ENCODE results near the gene RDH11. TPM values are rescaled to one million over a fixed set of nuclear protein-coding genes. Genes with fewer than 3 reads are reported as not detected.

The RDH11 gene, protein sequence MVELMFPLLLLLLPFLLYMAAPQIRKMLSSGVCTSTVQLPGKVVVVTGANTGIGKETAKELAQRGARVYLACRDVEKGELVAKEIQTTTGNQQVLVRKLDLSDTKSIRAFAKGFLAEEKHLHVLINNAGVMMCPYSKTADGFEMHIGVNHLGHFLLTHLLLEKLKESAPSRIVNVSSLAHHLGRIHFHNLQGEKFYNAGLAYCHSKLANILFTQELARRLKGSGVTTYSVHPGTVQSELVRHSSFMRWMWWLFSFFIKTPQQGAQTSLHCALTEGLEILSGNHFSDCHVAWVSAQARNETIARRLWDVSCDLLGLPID
- 45.1 TPM for total RNA-seq (2021; ENCODE audit: unreplicated experiment)
- 44.7 TPM for polyA plus RNA-seq (2012; ENCODE audit: insufficient read length)
- percentile 79 among the genes with signal in this experiment for Bru-seq, nascent RNA
- BruChase-seq, experiment 1, labeled RNA remaining after a 2-hour chase = percentile 90 among the genes with signal in this experiment
- percentile 95 among the genes with signal in this experiment for BruChase-seq, experiment 2, labeled RNA remaining after a 6-hour chase
- long read RNA-seq, transcript RDH11-201 (7 exons, 2,588 nt) = major isoform, 77 of 103 reads
- long read RNA-seq, partial matches to known transcripts = 11 of 103 reads
- long read RNA-seq, other reads (novel, unspliced or antisense) = 13 of 103 reads

DNA sequence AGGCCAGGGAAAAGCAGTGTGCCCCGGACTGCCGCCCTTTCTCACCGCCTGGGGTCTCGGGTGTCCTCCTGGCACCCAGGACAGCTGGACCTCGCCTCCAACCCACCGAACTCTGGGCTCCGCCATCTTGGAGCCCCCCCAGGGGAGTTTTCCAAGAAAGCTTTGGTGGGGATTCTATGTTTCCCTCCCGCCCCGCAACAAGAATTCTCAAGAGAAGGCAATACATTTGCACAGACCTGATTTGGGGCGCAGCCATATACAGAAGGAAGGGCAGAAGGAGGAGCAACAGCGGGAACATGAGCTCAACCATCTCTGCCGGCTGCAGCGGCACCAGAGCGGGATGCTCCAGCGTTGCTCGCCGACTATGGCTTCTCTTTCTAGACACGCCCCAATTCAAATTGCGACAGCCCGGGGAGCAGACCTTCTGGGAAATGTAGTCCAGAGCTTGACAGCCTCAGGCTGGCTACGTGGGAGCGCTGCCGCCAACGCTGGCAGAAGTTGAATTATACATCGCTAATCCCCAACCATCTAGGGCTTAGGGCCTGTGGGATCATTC is at the start of gene RDH11:
RDH11 (minus strand) TSS at position 371 of the 556 bp plus-strand sequence; CDS start at position 310, 61 bp downstream.
- CTCF ChIA-PET = interaction anchor here (0.6 to 0.7 kb wide), 3 partner anchors 8 to 376 kb away, joined by 3 to 6 read pairs (median 5); no protein-coding TSS in a partner anchor
- peak within 1 kb of the TSS; percentile 92 for H3K27ac ChIP-seq (ENCODE audit: low read length)
- H3K27me3 ChIP-seq (ENCODE audit: control insufficient read depth, insufficient read depth, low read length) = no peaks in the 10 kb centered on the region
- POLR2A ChIA-PET = no interaction called here
- H3K9me3 ChIP-seq (ENCODE audit: control insufficient read depth, insufficient read depth, low read depth, low read length) = no peaks in the 10 kb centered on the region
- H3K4me3 ChIP-seq (ENCODE audit: low read depth in 2 of 2, low read length in 2 of 2) = peak within 1 kb of the TSS; percentile 97
- TF ChIP-seq SIN3A (IDR thresholded peaks at IDR 0.05; ENCODE audit: borderline replicate concordance, insufficient read depth, low read depth, low read length) (no peak), POLR2AphosphoS5 (IDR thresholded peaks at IDR 0.05; ENCODE audit: low read depth, low read length) (peak; percentile 82)
- intact Hi-C loops (cut with micrococcal nuclease; ENCODE audit: unreplicated experiment) (no loop called here), in situ Hi-C loops (cut with HindIII; ENCODE audit: low pct_unique_long_range_greater_than_20kb, low sequenced_read_pairs) (no loop called here)
- H3K4me1 ChIP-seq (ENCODE audit: control insufficient read depth, insufficient read depth, low read length) = no peaks in the 10 kb centered on the region; the same call in 1 of the 2 replicates
- ATAC-seq (peak; percentile 99), DNase-seq (ENCODE audit: low read depth, low spot score) (no peak)
- peaks cover 6% of the 10 kb centered on the region; the same call in 1 of the 2 replicates for H3K36me3 ChIP-seq (ENCODE audit: control insufficient read depth, insufficient read depth, low read length)
- no TSS peak for BruUV-seq (replicated peaks)

DNA sequence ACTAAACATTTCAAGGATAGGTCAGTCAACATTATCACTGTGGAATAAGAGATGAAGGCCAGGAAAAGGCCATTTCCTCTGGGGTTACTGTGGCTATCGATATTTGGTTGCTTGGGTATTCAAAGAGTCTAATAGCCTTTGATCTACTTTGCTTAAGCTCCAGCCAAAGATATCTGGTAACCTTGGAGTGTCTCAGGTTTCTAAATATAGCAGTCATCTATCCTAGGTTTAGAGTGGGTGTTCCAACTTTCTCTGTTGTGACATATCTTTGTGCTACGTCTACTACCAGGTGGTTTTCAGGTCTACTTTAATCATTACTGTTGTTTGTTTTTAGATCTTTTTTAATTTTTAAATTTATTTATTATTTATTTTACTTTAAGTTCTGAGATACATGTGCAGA is 48.5 kb upstream of the RDH11 start:
- no peak for ATAC-seq
- no peaks in the 10 kb centered on the region for H3K4me1 ChIP-seq (ENCODE audit: control insufficient read depth, insufficient read depth, low read length)
- H3K27me3 ChIP-seq (ENCODE audit: control insufficient read depth, insufficient read depth, low read length) = no peaks in the 10 kb centered on the region
- no peaks in the 10 kb centered on the region for H3K9me3 ChIP-seq (ENCODE audit: control insufficient read depth, insufficient read depth, low read depth, low read length)
- in situ Hi-C loops (cut with HindIII; ENCODE audit: low pct_unique_long_range_greater_than_20kb, low sequenced_read_pairs) (no loop called here), intact Hi-C loops (cut with micrococcal nuclease; ENCODE audit: unreplicated experiment) (no loop called here)
- no peak for TF ChIP-seq SIN3A (IDR thresholded peaks at IDR 0.05; ENCODE audit: borderline replicate concordance, insufficient read depth, low read depth, low read length)
- TF ChIP-seq, protein P1, sequence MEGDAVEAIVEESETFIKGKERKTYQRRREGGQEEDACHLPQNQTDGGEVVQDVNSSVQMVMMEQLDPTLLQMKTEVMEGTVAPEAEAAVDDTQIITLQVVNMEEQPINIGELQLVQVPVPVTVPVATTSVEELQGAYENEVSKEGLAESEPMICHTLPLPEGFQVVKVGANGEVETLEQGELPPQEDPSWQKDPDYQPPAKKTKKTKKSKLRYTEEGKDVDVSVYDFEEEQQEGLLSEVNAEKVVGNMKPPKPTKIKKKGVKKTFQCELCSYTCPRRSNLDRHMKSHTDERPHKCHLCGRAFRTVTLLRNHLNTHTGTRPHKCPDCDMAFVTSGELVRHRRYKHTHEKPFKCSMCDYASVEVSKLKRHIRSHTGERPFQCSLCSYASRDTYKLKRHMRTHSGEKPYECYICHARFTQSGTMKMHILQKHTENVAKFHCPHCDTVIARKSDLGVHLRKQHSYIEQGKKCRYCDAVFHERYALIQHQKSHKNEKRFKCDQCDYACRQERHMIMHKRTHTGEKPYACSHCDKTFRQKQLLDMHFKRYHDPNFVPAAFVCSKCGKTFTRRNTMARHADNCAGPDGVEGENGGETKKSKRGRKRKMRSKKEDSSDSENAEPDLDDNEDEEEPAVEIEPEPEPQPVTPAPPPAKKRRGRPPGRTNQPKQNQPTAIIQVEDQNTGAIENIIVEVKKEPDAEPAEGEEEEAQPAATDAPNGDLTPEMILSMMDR (IDR thresholded peaks at IDR 0.05) = no peak
- TF ChIP-seq TCF7L2 (IDR thresholded peaks at IDR 0.05; ENCODE audit: low read depth, low read length) = no peak
- H3K27ac ChIP-seq (ENCODE audit: low read length) = no peak overlapping the region
- POLR2A ChIA-PET = interaction anchor here (0.6 kb wide), 2 partner anchors 139 to 1771 kb away, joined by 3 read pairs; no protein-coding TSS in a partner anchor
- H3K4me3 ChIP-seq (ENCODE audit: low read depth in 2 of 2, low read length in 2 of 2) = no peak overlapping the region
- no peaks in the 10 kb centered on the region for H3K36me3 ChIP-seq (ENCODE audit: control insufficient read depth, insufficient read depth, low read length)
- CTCF ChIA-PET = no interaction called here
- DNase-seq (ENCODE audit: low read depth, low spot score) = no peak
- no TSS peak for BruUV-seq (replicated peaks)

DNA sequence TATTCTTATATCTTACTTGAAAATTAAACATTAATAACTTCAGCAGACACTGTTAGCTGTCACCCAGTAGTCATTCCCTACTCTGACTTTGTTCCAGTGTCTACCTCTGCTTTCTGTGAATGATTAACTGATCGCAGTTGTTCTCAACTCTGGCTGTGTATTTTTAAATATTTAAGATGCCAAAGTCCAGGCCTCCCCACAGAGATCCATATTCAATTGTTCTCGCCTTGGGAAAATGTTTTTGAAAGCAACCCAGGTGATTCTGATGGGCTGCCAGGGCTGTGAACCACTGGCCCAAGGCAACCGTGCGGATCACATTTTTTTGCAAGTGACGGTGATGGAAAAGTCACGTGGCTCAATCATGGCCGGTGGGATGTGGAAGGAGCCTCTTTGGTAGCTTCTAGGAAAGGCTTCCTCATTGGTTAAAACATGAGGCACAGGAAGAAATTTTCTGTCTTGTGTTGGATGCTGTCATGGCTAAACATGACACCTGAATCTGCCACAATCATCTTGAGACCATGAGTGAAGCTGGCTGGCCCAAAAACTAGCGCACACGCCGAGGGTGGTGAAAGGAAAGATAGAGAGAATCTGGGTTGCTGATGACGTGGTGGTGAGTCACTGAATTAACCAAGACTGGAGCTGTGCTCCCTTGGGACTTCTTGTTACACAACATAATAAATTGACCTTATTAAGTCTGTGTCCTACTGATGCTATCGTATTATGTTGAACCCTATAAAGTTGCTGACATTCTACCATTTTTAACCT is 43.4 kb upstream of the RDH11 start:
- H3K4me1 ChIP-seq (ENCODE audit: control insufficient read depth, insufficient read depth, low read length) = no peaks in the 10 kb centered on the region
- ChIA-PET POLR2A (no interaction called here), CTCF (no interaction called here)
- DNase-seq (ENCODE audit: low read depth, low spot score) (no peak), ATAC-seq (no peak)
- intact Hi-C loops (cut with micrococcal nuclease; ENCODE audit: unreplicated experiment) = no loop called here
- no peaks in the 10 kb centered on the region for H3K27me3 ChIP-seq (ENCODE audit: control insufficient read depth, insufficient read depth, low read length)
- BruUV-seq (replicated peaks) = no TSS peak
- in situ Hi-C loops (cut with HindIII; ENCODE audit: low pct_unique_long_range_greater_than_20kb, low sequenced_read_pairs) = no loop called here
- H3K27ac ChIP-seq (ENCODE audit: low read length) = no peak overlapping the region
- H3K9me3 ChIP-seq (ENCODE audit: control insufficient read depth, insufficient read depth, low read depth, low read length) = no peaks in the 10 kb centered on the region
- H3K36me3 ChIP-seq (ENCODE audit: control insufficient read depth, insufficient read depth, low read length) = no peaks in the 10 kb centered on the region
- H3K4me3 ChIP-seq (ENCODE audit: low read depth in 2 of 2, low read length in 2 of 2) = no peak overlapping the region
- TF ChIP-seq, protein P1 (IDR thresholded peaks at IDR 0.05) = no peak
- TF ChIP-seq TCF7L2 (IDR thresholded peaks at IDR 0.05; ENCODE audit: low read depth, low read length) (no peak), POLR2AphosphoS5 (IDR thresholded peaks at IDR 0.05; ENCODE audit: low read depth, low read length) (no peak), SIN3A (IDR thresholded peaks at IDR 0.05; ENCODE audit: borderline replicate concordance, insufficient read depth, low read depth, low read length) (no peak)
- TF ChIP-seq, protein P2, sequence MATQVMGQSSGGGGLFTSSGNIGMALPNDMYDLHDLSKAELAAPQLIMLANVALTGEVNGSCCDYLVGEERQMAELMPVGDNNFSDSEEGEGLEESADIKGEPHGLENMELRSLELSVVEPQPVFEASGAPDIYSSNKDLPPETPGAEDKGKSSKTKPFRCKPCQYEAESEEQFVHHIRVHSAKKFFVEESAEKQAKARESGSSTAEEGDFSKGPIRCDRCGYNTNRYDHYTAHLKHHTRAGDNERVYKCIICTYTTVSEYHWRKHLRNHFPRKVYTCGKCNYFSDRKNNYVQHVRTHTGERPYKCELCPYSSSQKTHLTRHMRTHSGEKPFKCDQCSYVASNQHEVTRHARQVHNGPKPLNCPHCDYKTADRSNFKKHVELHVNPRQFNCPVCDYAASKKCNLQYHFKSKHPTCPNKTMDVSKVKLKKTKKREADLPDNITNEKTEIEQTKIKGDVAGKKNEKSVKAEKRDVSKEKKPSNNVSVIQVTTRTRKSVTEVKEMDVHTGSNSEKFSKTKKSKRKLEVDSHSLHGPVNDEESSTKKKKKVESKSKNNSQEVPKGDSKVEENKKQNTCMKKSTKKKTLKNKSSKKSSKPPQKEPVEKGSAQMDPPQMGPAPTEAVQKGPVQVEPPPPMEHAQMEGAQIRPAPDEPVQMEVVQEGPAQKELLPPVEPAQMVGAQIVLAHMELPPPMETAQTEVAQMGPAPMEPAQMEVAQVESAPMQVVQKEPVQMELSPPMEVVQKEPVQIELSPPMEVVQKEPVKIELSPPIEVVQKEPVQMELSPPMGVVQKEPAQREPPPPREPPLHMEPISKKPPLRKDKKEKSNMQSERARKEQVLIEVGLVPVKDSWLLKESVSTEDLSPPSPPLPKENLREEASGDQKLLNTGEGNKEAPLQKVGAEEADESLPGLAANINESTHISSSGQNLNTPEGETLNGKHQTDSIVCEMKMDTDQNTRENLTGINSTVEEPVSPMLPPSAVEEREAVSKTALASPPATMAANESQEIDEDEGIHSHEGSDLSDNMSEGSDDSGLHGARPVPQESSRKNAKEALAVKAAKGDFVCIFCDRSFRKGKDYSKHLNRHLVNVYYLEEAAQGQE (IDR thresholded peaks at IDR 0.05; ENCODE audit: insufficient read depth in 1 of 2, low read depth in 2 of 2, low read length in 1 of 2) = no peak
